K562 (cell line): ENCODE data around the gene DPEP3. TPM values are rescaled to one million over a fixed set of nuclear protein-coding genes. Genes with fewer than 3 reads are reported as not detected.

Experiments
- ATAC-seq: fragments of 200-7000 bp; cut with Tn5 transposase; 3 replicates; pipeline ENCODE4 v1.9.1; 2020; ENCODE audit warnings: moderate library complexity
- BruUV-seq: library from RNA; stranded (reverse); fragments of 400-500 nt; replicated peaks from 2 replicates; lab custom pipeline; 2021; lab: Mats Ljungman, UMichigan
- CTCF ChIA-PET: fragments of 300-600 bp; formaldehyde crosslinking; extraction: SDS; loops from one replicate; lab custom pipeline; 2021; ENCODE audit warnings: low intra/inter-chr PET ratio; lab: Yijun Ruan, JAX
- POLR2A ChIA-PET: fragments of 300-600, 350-650 bp; sonication (Branson Sonifier 250); formaldehyde crosslinking; extraction: SDS; loops from one replicate; lab custom pipeline; 2021; ENCODE audit warnings: antibody characterized with exemption, inconsistent platforms; lab: Yijun Ruan, JAX
- DNase-seq, 4 experiments: peaks; one replicate each; pipeline versions ENCODE4 v3.0.0 to v3.0.0-alpha.2; 2011 to 2018; ENCODE audit warnings: low spot score in 3 of 4, mixed read lengths in 3 of 4; ENCODE audit errors: extremely low read depth in 1 of 4
- FAIRE-seq: peaks from 2 replicates; lab custom pipeline; 2011; peaks lifted over from hg19 to GRCh38; lab: Jason Lieb, UNC
- H2AFZ ChIP-seq: 2 replicates; pipeline ENCODE4 v1.6.0; 2011; ENCODE audit warnings: low read depth, low read length, control low read depth, inconsistent platforms
- H3K27ac ChIP-seq: fragments of 200-600 bp; 3 replicates; pipeline ENCODE4 v1.8.0; 2011; ENCODE audit warnings: low read depth, mild to moderate bottlenecking, control low read depth, inconsistent platforms, low read length, moderate library complexity, mixed read lengths; ENCODE audit errors: extremely low read depth
- H3K27me3 ChIP-seq, 2 experiments: fragments of 300-600 bp in 1 of 2; 2 replicates in 1 of 2; 3 replicates in 1 of 2; pipeline versions ENCODE4 v1.6.0 to v1.8.0; 2011; ENCODE audit warnings: inconsistent platforms in 2 of 2, low read length in 2 of 2, mild to moderate bottlenecking in 1 of 2, mixed read lengths in 1 of 2, moderate library complexity in 1 of 2; ENCODE audit not compliant: control insufficient read depth in 2 of 2, insufficient read depth in 2 of 2
- H3K36me3 ChIP-seq: fragments of 300-600 bp; 3 replicates; pipeline ENCODE4 v1.8.0; 2011; ENCODE audit warnings: mild to moderate bottlenecking, low read length, inconsistent platforms; ENCODE audit not compliant: control insufficient read depth, insufficient read depth
- H3K4me1 ChIP-seq, 2 experiments: fragments of 200-600 bp in 1 of 2; replicated peaks in 1 of 2; 2 replicates in 1 of 2; 3 replicates in 1 of 2; pipeline versions ENCODE4 v1.5.1 to v1.8.0; 2011; ENCODE audit warnings: inconsistent platforms in 2 of 2, low read length in 2 of 2, mild to moderate bottlenecking in 1 of 2, mixed read lengths in 1 of 2, moderate library complexity in 1 of 2; ENCODE audit not compliant: control insufficient read depth in 2 of 2, insufficient read depth in 2 of 2
- H3K4me2 ChIP-seq: 2 replicates; pipeline ENCODE4 v1.6.1; 2011; ENCODE audit warnings: low read length, control low read depth, inconsistent platforms, mixed read lengths; ENCODE audit not compliant: insufficient read depth
- H3K4me3 ChIP-seq: fragments of 200-600 bp; sonication (generic), shearing (Covaris generic); 2 replicates; pipeline ENCODE4 v1.5.1; 2016; ENCODE audit warnings: control low read depth, inconsistent platforms
- H3K79me2 ChIP-seq: fragments of 200-600 bp; 3 replicates; pipeline ENCODE4 v1.8.0; 2011; ENCODE audit warnings: low read length, inconsistent platforms; ENCODE audit not compliant: control insufficient read depth, insufficient read depth
- H3K9ac ChIP-seq, 2 experiments: 2 replicates each; pipeline versions ENCODE4 v1.6.0 to v1.6.1; 2011; ENCODE audit warnings: low read depth in 2 of 2, low read length in 2 of 2, control low read depth in 1 of 2, inconsistent platforms in 1 of 2, mild to moderate bottlenecking in 1 of 2, mixed read lengths in 1 of 2; ENCODE audit not compliant: insufficient read depth in 1 of 2
- H3K9me1 ChIP-seq: one replicate; pipeline ENCODE4 v1.6.0; 2011; ENCODE audit warnings: inconsistent platforms, mild to moderate bottlenecking, low read length, moderate library complexity; ENCODE audit not compliant: control insufficient read depth, insufficient read depth
- H3K9me3 ChIP-seq: replicated peaks from 2 replicates; pipeline ENCODE4 v1.5.1; 2011; ENCODE audit warnings: low read depth, low read length, inconsistent platforms; ENCODE audit not compliant: control insufficient read depth, insufficient read depth
- H4K20me1 ChIP-seq: replicated peaks from 2 replicates; pipeline ENCODE4 v1.6.1; 2011; ENCODE audit warnings: low read length, inconsistent platforms, mixed read lengths; ENCODE audit not compliant: control insufficient read depth, insufficient read depth
- BHLHE40 ChIP-seq: IDR thresholded peaks from 2 replicates; pipeline ENCODE4 v1.6.1; 2011; ENCODE audit warnings: low read length, improper control_type of control experiment
- CHCHD3 ChIP-seq: fragments of 250-450 bp; sonication (Bioruptor Pico); IDR thresholded peaks from 2 replicates; pipeline ENCODE4 v2.1.2; 2022; ENCODE audit warnings: mild to moderate bottlenecking
- CLOCK ChIP-seq: fragments of 250-450 bp; sonication (Bioruptor Pico); IDR thresholded peaks from 2 replicates; pipeline ENCODE4 v1.4.0; 2020; ENCODE audit warnings: mild to moderate bottlenecking, moderate library complexity, borderline replicate concordance
- DLX4 ChIP-seq: fragments of 250-450 bp; sonication (Bioruptor Pico); IDR thresholded peaks from 2 replicates; pipeline ENCODE4 v1.6.1; 2021; ENCODE audit warnings: mild to moderate bottlenecking
- ELK1 ChIP-seq: sonication (generic); formaldehyde crosslinking; IDR thresholded peaks from 2 replicates; pipeline ENCODE4 v1.8.1; 2022; ENCODE audit warnings: missing genetic modification reagents
- ESRRB ChIP-seq: fragments of 250-450 bp; sonication (Bioruptor Pico); IDR thresholded peaks from 2 replicates; pipeline ENCODE4 v1.5.0; 2020; ENCODE audit warnings: mild to moderate bottlenecking, moderate library complexity, borderline replicate concordance
- FOXM1 ChIP-seq, 2 experiments: fragments of 450-650 bp in 1 of 2; sonication (generic) in 1 of 2; formaldehyde crosslinking in 1 of 2; IDR thresholded peaks; 2 replicates each; pipeline versions ENCODE4 v1.6.1 to v1.9.0; 2017 to 2022; ENCODE audit warnings: low read depth in 2 of 2, mild to moderate bottlenecking in 2 of 2, missing genetic modification reagents in 1 of 2, moderate library complexity in 1 of 2
- GTF2E2 ChIP-seq: fragments of 200-800 bp; sonication (Bioruptor generic); IDR thresholded peaks from 2 replicates; pipeline ENCODE4 v1.6.1; 2016; ENCODE audit warnings: missing genetic modification characterization, missing compliant biosample characterization
- PYGO2 ChIP-seq: fragments of 450-650 bp; IDR thresholded peaks from 2 replicates; pipeline ENCODE4 v1.6.1; 2016; ENCODE audit warnings: mild to moderate bottlenecking, missing genetic modification characterization, moderate library complexity, missing compliant biosample characterization
- SMAD2 ChIP-seq: fragments of 150-350 bp; IDR thresholded peaks from 2 replicates; pipeline ENCODE4 v1.6.1; 2014; ENCODE audit warnings: low read depth, mild to moderate bottlenecking, low read length
- TAF7 ChIP-seq: fragments of 450-650 bp; IDR thresholded peaks from 2 replicates; pipeline ENCODE4 v1.6.1; 2016; ENCODE audit warnings: missing genetic modification characterization, missing compliant biosample characterization
- XRCC3 ChIP-seq: fragments of 450-650 bp; IDR thresholded peaks from 2 replicates; pipeline ENCODE4 v1.6.1; 2017; ENCODE audit warnings: mild to moderate bottlenecking, moderate library complexity
- WGBS: fragments of 100-300 bp; shearing (Covaris generic); methylation state at CpG from one replicate; pipeline ENCODE4 v1.1.6; 2016; ENCODE audit warnings: low coverage, mixed read lengths; ENCODE audit not compliant: insufficient coverage; ENCODE audit errors: missing lambda C conversion rate; 5-methylcytosine and 5-hydroxymethylcytosine counted together
- in situ Hi-C: fragments of 300-500 bp; cut with MboI; formaldehyde crosslinking; loops from 4 replicates; pipeline ENCODE4 v1.15.0; 2018; ENCODE audit warnings: inconsistent platforms, mixed read lengths
- intact Hi-C: fragments of 100-400 bp; cut with micrococcal nuclease; formaldehyde crosslinking; loops from 2 replicates; pipeline ENCODE4 v1.14.2; 2022
- polyA plus RNA-seq, 8 experiments: library from polyadenylated mRNA; depleted of rRNA in 4 of 8; stranded (reverse) in 5 of 8; unstranded in 3 of 8; fragments of >200 nt; fragmentation: Nextera tagmentation in 2 of 8; fragmentation: Illumina TruSeq in 1 of 8; extraction: Ambion mirVana in 2 of 8; extraction: Trizol in 1 of 8; gene quantifications; 2 replicates each; pipeline versions ENCODE4 v1.2.1 to v1.2.3, GENCODE V29; 2011 to 2014; ENCODE audit warnings: inconsistent platforms in 1 of 8, missing spikeins in 1 of 8
- total RNA-seq, 7 experiments: library from RNA; depleted of rRNA in 6 of 7; stranded (reverse); fragments of >200 nt in 6 of 7; fragmentation: Illumina TruSeq in 2 of 7; extraction: Trizol in 2 of 7; gene quantifications; 2 replicates each; pipeline versions ENCODE4 v1.2.1 to v1.2.3, GENCODE V29; 2011 to 2021; ENCODE audit warnings: low replicate concordance in 1 of 7
- TF ChIP-seq, protein P1 (sequence below): fragments of 450-650 bp; IDR thresholded peaks from 2 replicates; pipeline ENCODE4 v1.6.1; 2016; ENCODE audit warnings: borderline replicate concordance

DPEP3 gene
- total and polyA plus RNA-seq, 9 of the 15 experiments (the other 6 are each of a cell fraction or from before 2014, with no cell fraction given), result not detected

GRCh38 chr16:68000450-68000849 lies 20.2 kb upstream of the DPEP3 start:
- H3K79me2 ChIP-seq, result no peaks in the 10 kb centered on the region
- ATAC-seq (no peak), FAIRE-seq (no peak), DNase-seq (no peak)
- 34% methylated on average over 3 of the region's 3 CpGs for WGBS
- no peaks in the 10 kb centered on the region for H3K9me3 ChIP-seq
- no peak overlapping the region for H3K9ac ChIP-seq
- POLR2A ChIA-PET, result interaction anchor here (0.7 to 1.0 kb wide), 4 partner anchors 11 to 47 kb away, joined by 3 read pairs; no protein-coding TSS in a partner anchor
- BruUV-seq, result no TSS peak
- in situ Hi-C loops, result no loop called here
- H4K20me1 ChIP-seq, result no peaks in the 10 kb centered on the region
- H3K4me3 ChIP-seq, result no peak overlapping the region
- no peak overlapping the region for H3K27ac ChIP-seq
- no peaks in the 10 kb centered on the region for H3K36me3 ChIP-seq
- H3K27me3 ChIP-seq, result no peaks in the 10 kb centered on the region
- no peak for TF ChIP-seq DLX4 (CRISPR knock-in tag)
- TF ChIP-seq FOXM1 (IDR thresholded peaks at IDR 0.05; ENCODE audit: low read depth), result no peak
- no peak for TF ChIP-seq FOXM1 (CRISPR knock-in tag; IDR thresholded peaks at IDR 0.05; ENCODE audit: low read depth)
- TF ChIP-seq, protein P1, sequence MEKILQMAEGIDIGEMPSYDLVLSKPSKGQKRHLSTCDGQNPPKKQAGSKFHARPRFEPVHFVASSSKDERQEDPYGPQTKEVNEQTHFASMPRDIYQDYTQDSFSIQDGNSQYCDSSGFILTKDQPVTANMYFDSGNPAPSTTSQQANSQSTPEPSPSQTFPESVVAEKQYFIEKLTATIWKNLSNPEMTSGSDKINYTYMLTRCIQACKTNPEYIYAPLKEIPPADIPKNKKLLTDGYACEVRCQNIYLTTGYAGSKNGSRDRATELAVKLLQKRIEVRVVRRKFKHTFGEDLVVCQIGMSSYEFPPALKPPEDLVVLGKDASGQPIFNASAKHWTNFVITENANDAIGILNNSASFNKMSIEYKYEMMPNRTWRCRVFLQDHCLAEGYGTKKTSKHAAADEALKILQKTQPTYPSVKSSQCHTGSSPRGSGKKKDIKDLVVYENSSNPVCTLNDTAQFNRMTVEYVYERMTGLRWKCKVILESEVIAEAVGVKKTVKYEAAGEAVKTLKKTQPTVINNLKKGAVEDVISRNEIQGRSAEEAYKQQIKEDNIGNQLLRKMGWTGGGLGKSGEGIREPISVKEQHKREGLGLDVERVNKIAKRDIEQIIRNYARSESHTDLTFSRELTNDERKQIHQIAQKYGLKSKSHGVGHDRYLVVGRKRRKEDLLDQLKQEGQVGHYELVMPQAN, result no peak
- no peak for TF ChIP-seq SMAD2
- TF ChIP-seq BHLHE40, result no peak
- TF ChIP-seq GTF2E2, result no peak
- no peak for TF ChIP-seq PYGO2
- TF ChIP-seq CHCHD3, result no peak
- no peak for TF ChIP-seq XRCC3
- TF ChIP-seq ELK1 (CRISPR knock-in tag), result no peak
- no peak for TF ChIP-seq ESRRB
- no peak for TF ChIP-seq CLOCK (CRISPR knock-in tag)
- TF ChIP-seq TAF7 (tag), result no peak
- TF ChIP-seq, all 486 proteins: peak for 0
- Histone ChIP-seq H3K9me1 (no peaks in the 10 kb centered on the region), H2AFZ (no peak overlapping the region), H3K4me1 (peaks cover 13 to 17% of the 10 kb centered on the region in 2 experiments), H3K4me2 (no peak overlapping the region; the same call in 1 of the 2 replicates)
- intact Hi-C loops, result no loop called here
- CTCF ChIA-PET, result no interaction called here
